Liver (tissue), 9 donors: Measurements from ENCODE around the gene PC. TPM values are rescaled to one million over a fixed set of nuclear protein-coding genes. Genes with fewer than 3 reads are reported as not detected.

Experiments
- DNase-seq: peaks from one replicate; pipeline ENCODE4 v3.0.0-alpha.2; 2017; ENCODE audit warnings: low spot score
- H3K27ac ChIP-seq, 2 donors: one replicate each; pipeline ENCODE4 v1.7.0; 2013; ENCODE audit warnings: inconsistent platforms in 2 of 2, low read length in 2 of 2, control low read depth in 1 of 2, low read depth in 1 of 2, mild to moderate bottlenecking in 1 of 2
- H3K27me3 ChIP-seq, 4 donors: one replicate each; pipeline versions ENCODE4 v1.6.1 to v1.7.0; 2013; ENCODE audit warnings: low read length in 3 of 4, inconsistent platforms in 1 of 4, mild to moderate bottlenecking in 1 of 4, moderate library complexity in 1 of 4; ENCODE audit not compliant: control insufficient read depth in 4 of 4, insufficient read depth in 4 of 4
- H3K36me3 ChIP-seq, 4 donors: one replicate each; pipeline versions ENCODE4 v1.6.1 to v1.7.0; 2013; ENCODE audit warnings: low read length in 3 of 4, mild to moderate bottlenecking in 3 of 4, low read depth in 1 of 4, moderate library complexity in 1 of 4; ENCODE audit not compliant: control insufficient read depth in 4 of 4, insufficient read depth in 3 of 4
- H3K4me1 ChIP-seq, 4 donors: one replicate each; pipeline versions ENCODE4 v1.6.1 to v1.7.0; 2013; ENCODE audit warnings: low read length in 3 of 4, mild to moderate bottlenecking in 3 of 4, moderate library complexity in 1 of 4; ENCODE audit not compliant: control insufficient read depth in 4 of 4, insufficient read depth in 4 of 4
- H3K4me3 ChIP-seq, 3 donors: one replicate each; pipeline versions ENCODE4 v1.6.1 to v1.7.0; 2013; ENCODE audit warnings: low read length in 3 of 3, control low read depth in 1 of 3, low read depth in 1 of 3, mild to moderate bottlenecking in 1 of 3
- H3K9ac ChIP-seq, 2 donors: one replicate each; pipeline ENCODE4 v1.7.0; 2013; ENCODE audit warnings: low read length in 2 of 2, mild to moderate bottlenecking in 2 of 2, moderate library complexity in 2 of 2, control low read depth in 1 of 2, low read depth in 1 of 2
- H3K9me3 ChIP-seq, 4 donors: one replicate each; pipeline versions ENCODE4 v1.6.1 to v1.7.0; 2013; ENCODE audit warnings: low read length in 3 of 4; ENCODE audit not compliant: control insufficient read depth in 4 of 4
- ATF3 ChIP-seq: IDR thresholded peaks from 2 replicates; pipeline ENCODE4 v1.6.1; 2016; ENCODE audit warnings: antibody characterized with exemption
- CTCF ChIP-seq: fragments of 150-350 bp; IDR thresholded peaks from 2 replicates; pipeline ENCODE4 v1.5.1; 2017; ENCODE audit warnings: improper control_type of control experiment, low read depth, low read length; ENCODE audit not compliant: missing input control
- EGR1 ChIP-seq, 2 donors: IDR thresholded peaks; 2 replicates each; pipeline ENCODE4 v1.6.1; 2016 to 2018; ENCODE audit warnings: antibody characterized with exemption in 2 of 2, low read depth in 2 of 2
- FOXA1 ChIP-seq: IDR thresholded peaks from 2 replicates; pipeline ENCODE4 v1.6.1; 2016; ENCODE audit warnings: antibody characterized with exemption
- FOXA2 ChIP-seq: IDR thresholded peaks from 2 replicates; pipeline ENCODE4 v1.6.1; 2016; ENCODE audit warnings: antibody characterized with exemption
- GABPA ChIP-seq, 2 donors: IDR thresholded peaks in 1 of 2; conservative IDR thresholded peaks in 1 of 2; 2 replicates each; pipeline ENCODE4 v1.6.1; 2016; ENCODE audit warnings: antibody characterized with exemption in 2 of 2, mild to moderate bottlenecking in 1 of 2, moderate library complexity in 1 of 2
- HNF4A ChIP-seq, 2 donors: conservative IDR thresholded peaks; 2 replicates each; pipeline ENCODE4 v1.6.1; 2016; ENCODE audit warnings: antibody characterized with exemption in 2 of 2, mild to moderate bottlenecking in 2 of 2
- HNF4G ChIP-seq: IDR thresholded peaks from 2 replicates; pipeline ENCODE4 v1.6.1; 2016; ENCODE audit warnings: antibody characterized with exemption
- JUND ChIP-seq, 2 donors: IDR thresholded peaks; 2 replicates each; pipeline ENCODE4 v1.6.1; 2016; ENCODE audit warnings: antibody characterized with exemption in 2 of 2
- MAX ChIP-seq: IDR thresholded peaks from 2 replicates; pipeline ENCODE4 v1.6.1; 2016; ENCODE audit warnings: antibody characterized with exemption
- NR2F2 ChIP-seq: IDR thresholded peaks from 2 replicates; pipeline ENCODE4 v1.6.1; 2016; ENCODE audit warnings: antibody characterized with exemption
- RAD21 ChIP-seq, 2 donors: IDR thresholded peaks; 2 replicates each; pipeline ENCODE4 v1.6.1; 2016; ENCODE audit warnings: antibody characterized with exemption in 2 of 2, mild to moderate bottlenecking in 2 of 2
- REST ChIP-seq: IDR thresholded peaks from 2 replicates; pipeline ENCODE4 v1.6.1; 2016; ENCODE audit warnings: antibody characterized with exemption, mild to moderate bottlenecking
- RXRA ChIP-seq, 2 donors: IDR thresholded peaks; 2 replicates each; pipeline ENCODE4 v1.6.1; 2017 to 2018; ENCODE audit warnings: antibody characterized with exemption in 2 of 2, mild to moderate bottlenecking in 1 of 2
- SP1 ChIP-seq: IDR thresholded peaks from 2 replicates; pipeline ENCODE4 v1.6.1; 2018; ENCODE audit warnings: antibody characterized with exemption, mild to moderate bottlenecking
- TAF1 ChIP-seq: conservative IDR thresholded peaks from 2 replicates; pipeline ENCODE4 v1.6.1; 2016; ENCODE audit warnings: antibody characterized with exemption, mild to moderate bottlenecking
- YY1 ChIP-seq: IDR thresholded peaks from 2 replicates; pipeline ENCODE4 v1.6.1; 2016; ENCODE audit warnings: antibody characterized with exemption, mild to moderate bottlenecking
- ZBTB33 ChIP-seq: IDR thresholded peaks from 2 replicates; pipeline ENCODE4 v1.6.1; 2016; ENCODE audit warnings: antibody characterized with exemption
- WGBS: extraction: QIAGEN DNeasy Blood & Tissue Kit; methylation state at CpG from one replicate; pipeline ENCODE4 v1.1.7; 2013; 5-methylcytosine and 5-hydroxymethylcytosine counted together
- polyA plus RNA-seq, 2 donors: library from polyadenylated mRNA; stranded (reverse) in 1 of 2; unstranded in 1 of 2; fragments of 200-250 nt in 1 of 2; fragments of >200 nt in 1 of 2; fragmentation: Nextera tagmentation in 1 of 2; extraction: Ambion mirVana in 1 of 2; gene quantifications; one replicate each; pipeline versions ENCODE4 v1.2.1 to v1.2.3, GENCODE V29; 2013 to 2015
- total RNA-seq, 2 donors: library from RNA; depleted of rRNA; stranded (reverse); fragments of >200 nt; gene quantifications; one replicate each; pipeline ENCODE4 v1.2.3, GENCODE V29; 2014
- donor health status: healthy.
- donor health status: healthy.
- donor health status: healthy.
- donor health status: healthy.
- donor health status: healthy.

The PC gene
- total and polyA plus RNA-seq, 4 donors: 144 to 583 (median 296) TPM

- DNase-seq: no peak
- Histone ChIP-seq H3K36me3 (no peaks in the 10 kb centered on the region), H3K27ac (no peak overlapping the region), H3K4me3 (no peak overlapping the region), H3K27me3 (no peaks in the 10 kb centered on the region), H3K9ac (no peak overlapping the region), H3K4me1 (peaks cover 7 to 17% (median 12%) of the 10 kb centered on the region in 4 donors), H3K9me3 (no peaks in the 10 kb centered on the region)
- WGBS: 75% methylated on average over 4 of the region's 4 CpGs
- TF ChIP-seq SP1 (no peak), CTCF (no peak), RAD21 (IDR thresholded peaks at IDR 0.05) (no peak), REST (no peak), GABPA (IDR thresholded peaks at IDR 0.05 in 1 of 2, conservative IDR thresholded peaks at IDR 0.05 in 1 of 2) (no peak), HNF4A (conservative IDR thresholded peaks at IDR 0.05) (no peak), NR2F2 (no peak), ZBTB33 (no peak), ATF3 (no peak), TAF1 (no peak), HNF4G (no peak), FOXA2 (no peak), FOXA1 (no peak), MAX (no peak), EGR1 (IDR thresholded peaks at IDR 0.05; ENCODE audit: low read depth in 2 of 2) (no peak), YY1 (no peak), RXRA (IDR thresholded peaks at IDR 0.05) (no peak), JUND (IDR thresholded peaks at IDR 0.05) (no peak)
These were observed 28.4 kb downstream of the PC start for GRCh38 chr11:66929753-66930152.
